NOMO-1 treated with DMSO at 0.1 percent for 48 hours (cell line): Measurements from ENCODE around the gene ENTREP1.
"Not testable (repeated sequence)": the region's sequence is repeated elsewhere in the genome, so short reads cannot be mapped to it uniquely, and the experiment has no call there.

Source experiments
- DNase-seq: peaks from one replicate; lab custom pipeline; 2025; ENCODE audit not compliant: unreplicated experiment; lab: John Stamatoyannopoulos, UW

The ENTREP1 gene

GRCh38 chr9:69324549-69325401 lies at the start of gene ENTREP1:
Gene ENTREP1, plus strand, starts transcription at chr9:69325215. Its CDS starts 95 bp downstream, at chr9:69325310.
- DNase-seq, result peak; percentile 0

- DNase-seq, result no peak
Observed at GRCh38 chr9:69276775-69277174, 48.2 kb upstream of the ENTREP1 start.

- no peak for DNase-seq
Observed at GRCh38 chr9:69279084-69279731, 45.8 kb upstream of the ENTREP1 start.

- no peak for DNase-seq
Observed at GRCh38 chr9:69279733-69280132, 45.3 kb upstream of the ENTREP1 start.

- no peak for DNase-seq
Observed at GRCh38 chr9:69283003-69283402, 42.0 kb upstream of the ENTREP1 start.

GRCh38 chr9:69292078-69292477 lies 32.9 kb upstream of the ENTREP1 start:
- no peak for DNase-seq

GRCh38 chr9:69293156-69293555 lies 31.9 kb upstream of the ENTREP1 start:
- DNase-seq, result no peak

- no peak for DNase-seq
Observed at GRCh38 chr9:69295872-69296552, 29.0 kb upstream of the ENTREP1 start.

- no peak for DNase-seq
Observed at GRCh38 chr9:69297300-69297980, 27.6 kb upstream of the ENTREP1 start.

- no peak for DNase-seq
Observed at GRCh38 chr9:69299315-69299714, 25.7 kb upstream of the ENTREP1 start.

GRCh38 chr9:69299826-69300225 lies 25.2 kb upstream of the ENTREP1 start:
- DNase-seq, result no peak

- DNase-seq, result no peak
Observed at GRCh38 chr9:69303331-69303730, 21.7 kb upstream of the ENTREP1 start.

GRCh38 chr9:69306895-69307445 lies 18.0 kb upstream of the ENTREP1 start:
- DNase-seq, result not testable (repeated sequence)

- no peak for DNase-seq
Observed at GRCh38 chr9:69307446-69308205, 17.4 kb upstream of the ENTREP1 start.

GRCh38 chr9:69308206-69308931 lies 16.6 kb upstream of the ENTREP1 start:
- DNase-seq, result no peak

GRCh38 chr9:69313175-69313574 lies 11.8 kb upstream of the ENTREP1 start:
- DNase-seq, result no peak

GRCh38 chr9:69314547-69314946 lies 10.5 kb upstream of the ENTREP1 start:
- DNase-seq, result no peak

- DNase-seq, result no peak
Observed at GRCh38 chr9:69317081-69317480, 7.9 kb upstream of the ENTREP1 start.

GRCh38 chr9:69317894-69318293 lies 7.1 kb upstream of the ENTREP1 start:
- no peak for DNase-seq
